Left lobe of liver (tissue), 2 donors: ENCODE data around the gene MMP24OS. TPM values are rescaled to one million over a fixed set of nuclear protein-coding genes. Genes with fewer than 3 reads are reported as not detected.
"Not testable (repeated sequence)": the region's sequence is repeated elsewhere in the genome, so short reads cannot be mapped to it uniquely, and the experiment has no call there.

ENCODE experiments used
- ATAC-seq: fragments of 200-7000 bp; cut with Tn5 transposase; one replicate; pipeline ENCODE4 v1.9.1; 2020; ENCODE audit warnings: mild to moderate bottlenecking, moderate library complexity
- DNase-seq: peaks from one replicate; pipeline ENCODE4 v3.0.0-alpha.2; 2020; ENCODE audit warnings: low spot score
- total RNA-seq: library from RNA; stranded (reverse); gene quantifications from one replicate; pipeline ENCODE4 v1.2.1, GENCODE V29; 2021
- donor health status: DM: no; HTN: no; CAD: no; lungs with moderate emphysema.
- donor health status: DM: no; HTN: yes; CAD: no.

Gene MMP24OS
- total RNA-seq, result 27.3 TPM

- ATAC-seq (peak; percentile 91), DNase-seq (peak; percentile 88)
Observed at GRCh38 chr20:35277531-35278395, at the start of gene MMP24OS. MMP24OS (minus strand) TSS chr20:35278122; CDS start chr20:35277929, 193 bp downstream.

- ATAC-seq, result peak; percentile 90
- DNase-seq, result peak; percentile 80
Observed at GRCh38 chr20:35327074-35327976, 49.4 kb upstream of the MMP24OS start.

- ATAC-seq, result peak; percentile 51
Observed at GRCh38 chr20:35326740-35327073, 48.8 kb upstream of the MMP24OS start.

GRCh38 chr20:35326021-35326739, 48.3 kb upstream of the MMP24OS start:
- no peak for ATAC-seq
- no peak for DNase-seq

More at GRCh38 chr20:35326740-35327073, 48.8 kb upstream of the MMP24OS start:
- DNase-seq, result no peak

GRCh38 chr20:35325401-35325800, 47.5 kb upstream of the MMP24OS start:
- ATAC-seq (no peak), DNase-seq (no peak)

- DNase-seq (no peak), ATAC-seq (no peak)
Observed at GRCh38 chr20:35320396-35321126, 42.6 kb upstream of the MMP24OS start.

- ATAC-seq (no peak), DNase-seq (no peak)
Observed at GRCh38 chr20:35319871-35320197, 41.9 kb upstream of the MMP24OS start.

GRCh38 chr20:35319192-35319870, 41.4 kb upstream of the MMP24OS start:
- no peak for DNase-seq
- ATAC-seq, result no peak

GRCh38 chr20:35318502-35319157, 40.7 kb upstream of the MMP24OS start:
- DNase-seq, result no peak
- peak; percentile 74 for ATAC-seq

GRCh38 chr20:35317416-35318210, 39.7 kb upstream of the MMP24OS start:
- no peak for ATAC-seq
- DNase-seq, result no peak

GRCh38 chr20:35316086-35316485, 38.2 kb upstream of the MMP24OS start:
- DNase-seq (no peak), ATAC-seq (peak; percentile 20)

GRCh38 chr20:35315632-35316020, 37.7 kb upstream of the MMP24OS start:
- DNase-seq, ATAC-seq: not testable (repeated sequence)

- DNase-seq (no peak), ATAC-seq (no peak)
Observed at GRCh38 chr20:35314816-35315631, 37.1 kb upstream of the MMP24OS start.

GRCh38 chr20:35312318-35312717, 34.4 kb upstream of the MMP24OS start:
- no peak for ATAC-seq
- DNase-seq, result no peak

GRCh38 chr20:35311822-35312221, 33.9 kb upstream of the MMP24OS start:
- no peak for ATAC-seq
- no peak for DNase-seq

GRCh38 chr20:35311409-35311808, 33.5 kb upstream of the MMP24OS start:
- no peak for ATAC-seq

More at GRCh38 chr20:35311409-35311808, 33.5 kb upstream of the MMP24OS start:
- DNase-seq, result no peak
